ENCODE measurements around the gene FBXL3. TPM values are rescaled to one million over a fixed set of nuclear protein-coding genes. Genes with fewer than 3 reads are reported as not detected.

FBXL3 gene
- polyA plus RNA-seq, 1 of the 3 experiments (the other 2 are of a cell fraction): 13.6 TPM

DNA sequence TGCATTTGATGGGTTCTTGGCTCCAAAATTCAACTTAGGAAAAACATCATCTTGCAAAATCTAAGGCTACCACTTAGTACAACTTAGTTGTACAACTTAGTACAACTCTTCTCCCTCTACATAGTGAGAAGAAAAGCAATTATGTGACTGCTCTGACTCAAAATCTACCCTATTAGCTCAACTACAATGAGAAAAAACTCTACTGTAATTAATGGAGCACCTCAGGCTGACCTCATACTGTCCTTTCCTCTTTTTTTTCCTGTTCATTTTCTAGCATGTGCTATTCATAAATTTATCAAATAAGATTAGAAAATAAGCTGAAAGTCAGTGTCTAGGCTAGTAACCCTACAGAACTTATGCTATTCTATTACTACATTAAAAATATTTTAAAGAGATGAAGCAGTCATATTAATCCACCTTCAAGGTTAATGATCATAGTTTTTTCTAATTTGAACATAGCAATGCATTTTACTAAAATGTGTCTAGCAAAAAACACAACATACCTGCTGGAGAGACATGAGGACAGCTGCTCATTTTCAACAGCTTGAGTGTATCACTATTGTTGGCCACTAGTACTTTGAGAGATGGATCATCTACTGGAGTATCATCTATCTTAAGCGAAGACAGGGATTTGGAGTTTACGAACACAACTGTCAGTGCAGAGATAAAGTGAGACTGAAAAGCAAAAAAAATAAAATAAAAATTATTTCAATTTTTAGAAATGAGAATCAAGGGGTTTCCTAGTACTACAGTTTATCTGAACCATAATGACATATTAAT is 11.9 kb downstream of the FBXL3 start:
- H3K4me2 ChIP-seq: no peak overlapping the region
- DNase-seq: no peak
- H3K79me2 ChIP-seq (ENCODE audit: insufficient read depth): peaks cover 95% of the 10 kb centered on the region
- peaks cover 12% of the 10 kb centered on the region for H3F3A ChIP-seq (replicated peaks; ENCODE audit: insufficient read depth)
- H3K9ac ChIP-seq: no peak overlapping the region
- H3K9me3 ChIP-seq: no peaks in the 10 kb centered on the region
- TF ChIP-seq SIN3A (IDR thresholded peaks at IDR 0.05; ENCODE audit: borderline replicate concordance, low read depth, low read length): no peak
- no peak for TF ChIP-seq MEF2A (IDR thresholded peaks at IDR 0.05; ENCODE audit: borderline replicate concordance, low read depth)
- TF ChIP-seq, protein P1, sequence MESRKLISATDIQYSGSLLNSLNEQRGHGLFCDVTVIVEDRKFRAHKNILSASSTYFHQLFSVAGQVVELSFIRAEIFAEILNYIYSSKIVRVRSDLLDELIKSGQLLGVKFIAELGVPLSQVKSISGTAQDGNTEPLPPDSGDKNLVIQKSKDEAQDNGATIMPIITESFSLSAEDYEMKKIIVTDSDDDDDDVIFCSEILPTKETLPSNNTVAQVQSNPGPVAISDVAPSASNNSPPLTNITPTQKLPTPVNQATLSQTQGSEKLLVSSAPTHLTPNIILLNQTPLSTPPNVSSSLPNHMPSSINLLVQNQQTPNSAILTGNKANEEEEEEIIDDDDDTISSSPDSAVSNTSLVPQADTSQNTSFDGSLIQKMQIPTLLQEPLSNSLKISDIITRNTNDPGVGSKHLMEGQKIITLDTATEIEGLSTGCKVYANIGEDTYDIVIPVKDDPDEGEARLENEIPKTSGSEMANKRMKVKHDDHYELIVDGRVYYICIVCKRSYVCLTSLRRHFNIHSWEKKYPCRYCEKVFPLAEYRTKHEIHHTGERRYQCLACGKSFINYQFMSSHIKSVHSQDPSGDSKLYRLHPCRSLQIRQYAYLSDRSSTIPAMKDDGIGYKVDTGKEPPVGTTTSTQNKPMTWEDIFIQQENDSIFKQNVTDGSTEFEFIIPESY (IDR thresholded peaks at IDR 0.05; ENCODE audit: borderline replicate concordance, low read depth): no peak
- no peak for TF ChIP-seq TEAD4 (IDR thresholded peaks at IDR 0.05; ENCODE audit: borderline replicate concordance, insufficient read depth)
- H3K4me3 ChIP-seq (ENCODE audit: low read depth in 2 of 2, low read length in 1 of 2): no peak overlapping the region
- H3K9me2 ChIP-seq: no peaks in the 10 kb centered on the region
- H3K36me3 ChIP-seq (replicated peaks in 1 of 2; ENCODE audit: control insufficient read depth in 1 of 2, insufficient read depth in 2 of 2, low read length in 1 of 2): peaks cover 75 to 87% of the 10 kb centered on the region in 2 experiments
- no peak overlapping the region for H3K27ac ChIP-seq (ENCODE audit: low read depth in 2 of 2, low read length in 1 of 2)
- no peak overlapping the region for H2AFZ ChIP-seq (ENCODE audit: low read depth)
- WGBS (ENCODE audit: low lambda C conversion rate): 98% methylated on average over 2 of the region's 2 CpGs
- ChIA-PET POLR2A (no interaction called here), CTCF (interaction anchor here (1.1 to 1.6 kb wide), 3 partner anchors 13 to 463 kb away, joined by 3 read pairs; no protein-coding TSS in a partner anchor)
- H3K4me1 ChIP-seq (ENCODE audit: control insufficient read depth in 1 of 2, insufficient read depth in 2 of 2, low read depth in 1 of 2, low read length in 1 of 2): no peaks in the 10 kb centered on the region
- H3K27me3 ChIP-seq (ENCODE audit: insufficient read depth): no peaks in the 10 kb centered on the region
- H4K20me1 ChIP-seq (ENCODE audit: insufficient read depth): peaks cover 49% of the 10 kb centered on the region

GRCh38 chr13:77013853-77014542 is 13.0 kb downstream of the FBXL3 start:
- DNase-seq: no peak
- peaks cover 76 to 90% of the 10 kb centered on the region in 2 experiments for H3K36me3 ChIP-seq (replicated peaks in 1 of 2; ENCODE audit: control insufficient read depth in 1 of 2, insufficient read depth in 2 of 2, low read length in 1 of 2)
- H2AFZ ChIP-seq (ENCODE audit: low read depth): no peak overlapping the region
- H3F3A ChIP-seq (replicated peaks; ENCODE audit: insufficient read depth): peaks cover 12% of the 10 kb centered on the region
- CTCF ChIA-PET: interaction anchor here (1.6 kb wide), 2 partner anchors 21 to 464 kb away, joined by 3 read pairs; no protein-coding TSS in a partner anchor
- H3K4me2 ChIP-seq: no peak overlapping the region
- no peaks in the 10 kb centered on the region for H3K9me3 ChIP-seq
- no peak overlapping the region for H3K9ac ChIP-seq
- WGBS (ENCODE audit: low lambda C conversion rate): 94% methylated on average over 2 of the region's 2 CpGs
- POLR2A ChIA-PET: interaction anchor here (0.7 kb wide), 1 partner anchor 1134 kb away, joined by 3 read pairs; no protein-coding TSS in a partner anchor
- H3K27me3 ChIP-seq (ENCODE audit: insufficient read depth): no peaks in the 10 kb centered on the region
- H3K4me1 ChIP-seq (ENCODE audit: control insufficient read depth in 1 of 2, insufficient read depth in 2 of 2, low read depth in 1 of 2, low read length in 1 of 2): no peaks in the 10 kb centered on the region
- H3K4me3 ChIP-seq (ENCODE audit: low read depth in 2 of 2, low read length in 1 of 2): no peak overlapping the region
- TF ChIP-seq, protein P1 (IDR thresholded peaks at IDR 0.05; ENCODE audit: borderline replicate concordance, low read depth): no peak
- TF ChIP-seq RCOR1 (IDR thresholded peaks at IDR 0.05; ENCODE audit: low read length) (no peak), TEAD4 (IDR thresholded peaks at IDR 0.05; ENCODE audit: borderline replicate concordance, insufficient read depth) (no peak), TCF12 (IDR thresholded peaks at IDR 0.05) (no peak), EZH2phosphoT487 (IDR thresholded peaks at IDR 0.05; ENCODE audit: borderline replicate concordance, low read depth) (no peak), FOXJ3 (CRISPR knock-in tag; IDR thresholded peaks at IDR 0.05) (no peak)
- TF ChIP-seq, protein P2, sequence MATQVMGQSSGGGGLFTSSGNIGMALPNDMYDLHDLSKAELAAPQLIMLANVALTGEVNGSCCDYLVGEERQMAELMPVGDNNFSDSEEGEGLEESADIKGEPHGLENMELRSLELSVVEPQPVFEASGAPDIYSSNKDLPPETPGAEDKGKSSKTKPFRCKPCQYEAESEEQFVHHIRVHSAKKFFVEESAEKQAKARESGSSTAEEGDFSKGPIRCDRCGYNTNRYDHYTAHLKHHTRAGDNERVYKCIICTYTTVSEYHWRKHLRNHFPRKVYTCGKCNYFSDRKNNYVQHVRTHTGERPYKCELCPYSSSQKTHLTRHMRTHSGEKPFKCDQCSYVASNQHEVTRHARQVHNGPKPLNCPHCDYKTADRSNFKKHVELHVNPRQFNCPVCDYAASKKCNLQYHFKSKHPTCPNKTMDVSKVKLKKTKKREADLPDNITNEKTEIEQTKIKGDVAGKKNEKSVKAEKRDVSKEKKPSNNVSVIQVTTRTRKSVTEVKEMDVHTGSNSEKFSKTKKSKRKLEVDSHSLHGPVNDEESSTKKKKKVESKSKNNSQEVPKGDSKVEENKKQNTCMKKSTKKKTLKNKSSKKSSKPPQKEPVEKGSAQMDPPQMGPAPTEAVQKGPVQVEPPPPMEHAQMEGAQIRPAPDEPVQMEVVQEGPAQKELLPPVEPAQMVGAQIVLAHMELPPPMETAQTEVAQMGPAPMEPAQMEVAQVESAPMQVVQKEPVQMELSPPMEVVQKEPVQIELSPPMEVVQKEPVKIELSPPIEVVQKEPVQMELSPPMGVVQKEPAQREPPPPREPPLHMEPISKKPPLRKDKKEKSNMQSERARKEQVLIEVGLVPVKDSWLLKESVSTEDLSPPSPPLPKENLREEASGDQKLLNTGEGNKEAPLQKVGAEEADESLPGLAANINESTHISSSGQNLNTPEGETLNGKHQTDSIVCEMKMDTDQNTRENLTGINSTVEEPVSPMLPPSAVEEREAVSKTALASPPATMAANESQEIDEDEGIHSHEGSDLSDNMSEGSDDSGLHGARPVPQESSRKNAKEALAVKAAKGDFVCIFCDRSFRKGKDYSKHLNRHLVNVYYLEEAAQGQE (IDR thresholded peaks at IDR 0.05; ENCODE audit: low read depth, low read length): no peak
- TF ChIP-seq, protein P3, sequence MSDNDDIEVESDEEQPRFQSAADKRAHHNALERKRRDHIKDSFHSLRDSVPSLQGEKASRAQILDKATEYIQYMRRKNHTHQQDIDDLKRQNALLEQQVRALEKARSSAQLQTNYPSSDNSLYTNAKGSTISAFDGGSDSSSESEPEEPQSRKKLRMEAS (IDR thresholded peaks at IDR 0.05; ENCODE audit: low read depth): no peak
- H4K20me1 ChIP-seq (ENCODE audit: insufficient read depth): peaks cover 45% of the 10 kb centered on the region
- H3K9me2 ChIP-seq: no peaks in the 10 kb centered on the region
- H3K79me2 ChIP-seq (ENCODE audit: insufficient read depth): peaks cover 94% of the 10 kb centered on the region
- no peak overlapping the region for H3K27ac ChIP-seq (ENCODE audit: low read depth in 2 of 2, low read length in 1 of 2)
